Measurements from ENCODE around the gene RAD51B.

DNA sequence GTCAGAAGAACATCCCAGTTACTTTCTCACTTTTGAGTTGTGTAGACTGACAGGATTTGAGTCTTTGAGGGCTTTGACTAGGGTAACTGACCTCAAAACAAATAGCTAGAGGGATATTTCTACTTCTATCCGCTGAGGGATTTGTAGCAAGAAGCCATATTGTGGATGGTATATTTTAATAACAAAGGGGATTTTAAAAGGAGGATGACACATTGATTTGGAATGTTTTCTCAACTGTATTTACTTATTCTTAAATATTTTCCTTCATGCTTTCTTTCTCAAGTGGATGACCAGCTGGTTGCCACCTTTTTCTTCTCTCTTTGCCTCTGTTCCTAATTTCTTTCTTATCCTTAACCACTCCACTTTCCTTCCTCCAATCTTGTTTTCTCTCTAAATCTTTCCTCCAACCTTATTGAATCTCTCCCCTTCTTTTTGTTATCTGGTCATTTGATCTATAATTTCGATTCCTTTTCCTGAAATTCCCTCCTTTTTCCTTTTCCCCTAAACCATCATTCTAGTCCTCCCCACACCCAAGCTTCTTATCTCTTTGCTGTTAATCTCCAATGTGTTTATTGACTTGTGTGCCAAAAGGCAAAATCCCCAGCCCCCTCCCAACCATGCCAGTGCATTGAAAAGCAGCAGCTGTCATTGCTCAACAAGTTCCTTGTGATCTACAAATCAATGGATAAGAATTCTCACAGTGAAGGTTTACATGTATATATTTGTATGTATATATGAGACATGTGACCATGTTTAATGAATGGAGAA lies 411.6 kb downstream of the RAD51B start:
- TF ChIP-seq, protein P1, sequence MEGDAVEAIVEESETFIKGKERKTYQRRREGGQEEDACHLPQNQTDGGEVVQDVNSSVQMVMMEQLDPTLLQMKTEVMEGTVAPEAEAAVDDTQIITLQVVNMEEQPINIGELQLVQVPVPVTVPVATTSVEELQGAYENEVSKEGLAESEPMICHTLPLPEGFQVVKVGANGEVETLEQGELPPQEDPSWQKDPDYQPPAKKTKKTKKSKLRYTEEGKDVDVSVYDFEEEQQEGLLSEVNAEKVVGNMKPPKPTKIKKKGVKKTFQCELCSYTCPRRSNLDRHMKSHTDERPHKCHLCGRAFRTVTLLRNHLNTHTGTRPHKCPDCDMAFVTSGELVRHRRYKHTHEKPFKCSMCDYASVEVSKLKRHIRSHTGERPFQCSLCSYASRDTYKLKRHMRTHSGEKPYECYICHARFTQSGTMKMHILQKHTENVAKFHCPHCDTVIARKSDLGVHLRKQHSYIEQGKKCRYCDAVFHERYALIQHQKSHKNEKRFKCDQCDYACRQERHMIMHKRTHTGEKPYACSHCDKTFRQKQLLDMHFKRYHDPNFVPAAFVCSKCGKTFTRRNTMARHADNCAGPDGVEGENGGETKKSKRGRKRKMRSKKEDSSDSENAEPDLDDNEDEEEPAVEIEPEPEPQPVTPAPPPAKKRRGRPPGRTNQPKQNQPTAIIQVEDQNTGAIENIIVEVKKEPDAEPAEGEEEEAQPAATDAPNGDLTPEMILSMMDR (IDR thresholded peaks at IDR 0.05), result no peak
- TF ChIP-seq POLR2A (IDR thresholded peaks at IDR 0.05), result no peak
- no peak for TF ChIP-seq POLR2AphosphoS5 (IDR thresholded peaks at IDR 0.05; ENCODE audit: insufficient read depth in 1 of 2, low read depth in 1 of 2)

Measured in vagina (tissue), 2 donors.